Measurements from ENCODE around the gene PKN1. TPM values are rescaled to one million over a fixed set of nuclear protein-coding genes. Genes with fewer than 3 reads are reported as not detected.
A peak's percentile ranks its signal among the peaks of the same experiment; 100 is the strongest.

PKN1 gene
- total RNA-seq, 1 donor from 2014 or later: 68.3 TPM

- Mint-ChIP-seq H3K4me3 (ENCODE audit: unreplicated experiment) (no peak overlapping the region), H3K27me3 (ENCODE audit: low read depth, unreplicated experiment) (no peaks in the 10 kb centered on the region), H3K9me3 (ENCODE audit: unreplicated experiment) (no peaks in the 10 kb centered on the region), H3K36me3 (ENCODE audit: low read depth, unreplicated experiment) (peaks cover 3% of the 10 kb centered on the region), H3K4me1 (ENCODE audit: low read depth, unreplicated experiment) (peaks cover 8% of the 10 kb centered on the region), H3K27ac (ENCODE audit: unreplicated experiment) (no peak overlapping the region)
- peaks cover 11% of the 10 kb centered on the region for H3K27me3 ChIP-seq (ENCODE audit: insufficient read depth, low read length)
- H3K79me2 ChIP-seq (ENCODE audit: insufficient read depth, low read length): no peaks in the 10 kb centered on the region
- H4K20me1 ChIP-seq (ENCODE audit: insufficient read depth, low read length): peaks cover 22% of the 10 kb centered on the region
- H3K4me1 ChIP-seq (ENCODE audit: insufficient read depth, low read length): peaks cover 12% of the 10 kb centered on the region
- no peak overlapping the region for H3K27ac ChIP-seq (ENCODE audit: low read depth, low read length)
- no peaks in the 10 kb centered on the region for H3K36me3 ChIP-seq (ENCODE audit: insufficient read depth, low read length)
- no peak overlapping the region for H3K4me3 ChIP-seq (ENCODE audit: insufficient read depth, low read depth, low read length)
- no peaks in the 10 kb centered on the region for H3K9me3 ChIP-seq (ENCODE audit: insufficient read depth, low read depth, low read length)
- no peak for FAIRE-seq
- no peak overlapping the region for H2AFZ ChIP-seq (ENCODE audit: low read depth, low read length)
- H3K4me2 ChIP-seq (ENCODE audit: low read length): peak overlapping the region; percentile 62
- DNase-seq (ENCODE audit: low read depth): no peak
- no peak overlapping the region for H3K9ac ChIP-seq (ENCODE audit: low read length)
- TF ChIP-seq EZH2 (IDR thresholded peaks at IDR 0.05; ENCODE audit: insufficient read depth, low read length): no peak
- TF ChIP-seq, protein P1, sequence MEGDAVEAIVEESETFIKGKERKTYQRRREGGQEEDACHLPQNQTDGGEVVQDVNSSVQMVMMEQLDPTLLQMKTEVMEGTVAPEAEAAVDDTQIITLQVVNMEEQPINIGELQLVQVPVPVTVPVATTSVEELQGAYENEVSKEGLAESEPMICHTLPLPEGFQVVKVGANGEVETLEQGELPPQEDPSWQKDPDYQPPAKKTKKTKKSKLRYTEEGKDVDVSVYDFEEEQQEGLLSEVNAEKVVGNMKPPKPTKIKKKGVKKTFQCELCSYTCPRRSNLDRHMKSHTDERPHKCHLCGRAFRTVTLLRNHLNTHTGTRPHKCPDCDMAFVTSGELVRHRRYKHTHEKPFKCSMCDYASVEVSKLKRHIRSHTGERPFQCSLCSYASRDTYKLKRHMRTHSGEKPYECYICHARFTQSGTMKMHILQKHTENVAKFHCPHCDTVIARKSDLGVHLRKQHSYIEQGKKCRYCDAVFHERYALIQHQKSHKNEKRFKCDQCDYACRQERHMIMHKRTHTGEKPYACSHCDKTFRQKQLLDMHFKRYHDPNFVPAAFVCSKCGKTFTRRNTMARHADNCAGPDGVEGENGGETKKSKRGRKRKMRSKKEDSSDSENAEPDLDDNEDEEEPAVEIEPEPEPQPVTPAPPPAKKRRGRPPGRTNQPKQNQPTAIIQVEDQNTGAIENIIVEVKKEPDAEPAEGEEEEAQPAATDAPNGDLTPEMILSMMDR (IDR thresholded peaks at IDR 0.05; ENCODE audit: insufficient read depth, low read depth, low read length): no peak
Measured at GRCh38 chr19:14471436-14472187, 38.5 kb downstream of the PKN1 start.

- no peak for DNase-seq (ENCODE audit: low read depth)
- H3K79me2 ChIP-seq (ENCODE audit: insufficient read depth, low read length): no peaks in the 10 kb centered on the region
- H3K27me3 ChIP-seq (ENCODE audit: insufficient read depth, low read length): peaks cover 11% of the 10 kb centered on the region
- peak; percentile 40 for TF ChIP-seq EZH2 (IDR thresholded peaks at IDR 0.05; ENCODE audit: insufficient read depth, low read length)
- TF ChIP-seq, protein P1 (IDR thresholded peaks at IDR 0.05; ENCODE audit: insufficient read depth, low read depth, low read length): peak; percentile 45
- no peak overlapping the region for H3K4me3 ChIP-seq (ENCODE audit: insufficient read depth, low read depth, low read length)
- no peaks in the 10 kb centered on the region for H3K36me3 ChIP-seq (ENCODE audit: insufficient read depth, low read length)
- no peak overlapping the region for H3K27ac Mint-ChIP-seq (ENCODE audit: unreplicated experiment)
- H3K9me3 ChIP-seq (ENCODE audit: insufficient read depth, low read depth, low read length): no peaks in the 10 kb centered on the region
- no peak overlapping the region for H3K27ac ChIP-seq (ENCODE audit: low read depth, low read length)
- FAIRE-seq: no peak
- no peak overlapping the region for H3K4me3 Mint-ChIP-seq (ENCODE audit: unreplicated experiment)
- peaks cover 30% of the 10 kb centered on the region for H4K20me1 ChIP-seq (ENCODE audit: insufficient read depth, low read length)
- H3K4me1 Mint-ChIP-seq (ENCODE audit: low read depth, unreplicated experiment): peaks cover 10% of the 10 kb centered on the region
- H3K9ac ChIP-seq (ENCODE audit: low read length): no peak overlapping the region
- peak overlapping the region; percentile 62 for H3K4me2 ChIP-seq (ENCODE audit: low read length)
- no peaks in the 10 kb centered on the region for H3K9me3 Mint-ChIP-seq (ENCODE audit: unreplicated experiment)
- peaks cover 4% of the 10 kb centered on the region for H3K36me3 Mint-ChIP-seq (ENCODE audit: low read depth, unreplicated experiment)
- H2AFZ ChIP-seq (ENCODE audit: low read depth, low read length): peak overlapping the region; percentile 26
- no peaks in the 10 kb centered on the region for H3K27me3 Mint-ChIP-seq (ENCODE audit: low read depth, unreplicated experiment)
- H3K4me1 ChIP-seq (ENCODE audit: insufficient read depth, low read length): peaks cover 12% of the 10 kb centered on the region
Measured at GRCh38 chr19:14472202-14472938, 39.3 kb downstream of the PKN1 start.
